K562 (cell line): ENCODE results near the gene ZKSCAN8. TPM values are rescaled to one million over a fixed set of nuclear protein-coding genes. Genes with fewer than 3 reads are reported as not detected.

ENCODE experiments used
- CBX5 ChIP-seq: IDR thresholded peaks from 2 replicates; pipeline ENCODE4 v1.6.1; 2014; ENCODE audit warnings: low read depth, borderline replicate concordance
- CREB5 ChIP-seq: fragments of 250-450 bp; sonication (Bioruptor Pico); IDR thresholded peaks from 2 replicates; pipeline ENCODE4 v1.5.0; 2020; ENCODE audit warnings: mild to moderate bottlenecking
- FIP1L1 ChIP-seq: fragments of 200-400 bp; formaldehyde crosslinking; IDR thresholded peaks from 2 replicates; pipeline ENCODE4 v1.6.1; 2018; ENCODE audit warnings: mild to moderate bottlenecking, low read depth, low read length; ENCODE audit not compliant: poor library complexity, severe bottlenecking
- HDAC2 ChIP-seq: fragments of 450-650 bp; IDR thresholded peaks from 2 replicates; pipeline ENCODE4 v1.6.1; 2016; ENCODE audit warnings: mild to moderate bottlenecking
- HEY1 ChIP-seq: fragments of 250-450 bp; sonication (Bioruptor Pico); IDR thresholded peaks from 2 replicates; pipeline ENCODE4 v1.5.0; 2020; ENCODE audit warnings: mild to moderate bottlenecking, moderate library complexity, borderline replicate concordance
- L3MBTL2 ChIP-seq: fragments of 450-650 bp; IDR thresholded peaks from 2 replicates; pipeline ENCODE4 v1.6.1; 2016; ENCODE audit warnings: mild to moderate bottlenecking, moderate library complexity
- MBD2 ChIP-seq: sonication (generic); IDR thresholded peaks from 2 replicates; pipeline ENCODE4 v1.6.1; 2016; ENCODE audit warnings: low read depth, borderline replicate concordance
- NFATC3 ChIP-seq: fragments of 450-650 bp; IDR thresholded peaks from 2 replicates; pipeline ENCODE4 v1.6.1; 2017; ENCODE audit warnings: mild to moderate bottlenecking
- NR2C1 ChIP-seq, 2 experiments: fragments of 450-650 bp; IDR thresholded peaks; 2 replicates each; pipeline ENCODE4 v1.6.1; 2017; ENCODE audit warnings: mild to moderate bottlenecking in 2 of 2, antibody characterized with exemption in 1 of 2, inconsistent platforms in 1 of 2, missing compliant biosample characterization in 1 of 2, missing genetic modification characterization in 1 of 2
- NR4A1 ChIP-seq, 2 experiments: fragments of 250-450 bp in 1 of 2; fragments of 450-650 bp in 1 of 2; sonication (Bioruptor Pico) in 1 of 2; IDR thresholded peaks; 2 replicates each; pipeline versions ENCODE4 v1.4.0 to v1.6.1; 2016 to 2020; ENCODE audit warnings: mild to moderate bottlenecking in 2 of 2, missing compliant biosample characterization in 1 of 2, missing genetic modification characterization in 1 of 2, moderate library complexity in 1 of 2
- RBBP5 ChIP-seq: fragments of 200-600 bp; sonication (generic); IDR thresholded peaks from 2 replicates; pipeline ENCODE4 v1.6.1; 2012; ENCODE audit warnings: borderline replicate concordance, mild to moderate bottlenecking, low read length, control low read depth, inconsistent platforms; ENCODE audit not compliant: insufficient read depth, poor library complexity, severe bottlenecking
- RBM22 ChIP-seq: fragments of 200-400 bp; formaldehyde crosslinking; IDR thresholded peaks from 2 replicates; pipeline ENCODE4 v1.6.1; 2018; ENCODE audit warnings: low read length, low read depth; ENCODE audit not compliant: poor library complexity, severe bottlenecking
- SAP30 ChIP-seq: fragments of 200-600 bp; sonication (generic); IDR thresholded peaks from 2 replicates; pipeline ENCODE4 v1.6.1; 2012; ENCODE audit warnings: borderline replicate concordance, low read depth, mild to moderate bottlenecking, moderate library complexity, low read length, control low read depth, inconsistent platforms; ENCODE audit not compliant: insufficient read depth, poor library complexity, severe bottlenecking
- ZBTB26 ChIP-seq: fragments of 450-650 bp; formaldehyde crosslinking; IDR thresholded peaks from 2 replicates; pipeline ENCODE4 v1.4.0; 2022; ENCODE audit warnings: missing genetic modification characterization
- ZNF280B ChIP-seq: fragments of 250-450 bp; sonication (Bioruptor Pico); IDR thresholded peaks from 2 replicates; pipeline ENCODE4 v1.5.1; 2021; ENCODE audit warnings: mild to moderate bottlenecking
- ZNF707 ChIP-seq: fragments of 250-450 bp; sonication (Bioruptor Pico); conservative IDR thresholded peaks from 2 replicates; pipeline ENCODE4 v1.8.0; 2022; ENCODE audit warnings: inconsistent platforms, mild to moderate bottlenecking, moderate library complexity
- polyA plus RNA-seq, 8 experiments: library from polyadenylated mRNA; depleted of rRNA in 4 of 8; stranded (reverse) in 5 of 8; unstranded in 3 of 8; fragments of >200 nt; fragmentation: Nextera tagmentation in 2 of 8; fragmentation: Illumina TruSeq in 1 of 8; extraction: Ambion mirVana in 2 of 8; extraction: Trizol in 1 of 8; gene quantifications; 2 replicates each; pipeline versions ENCODE4 v1.2.1 to v1.2.3, GENCODE V29; 2011 to 2014; ENCODE audit warnings: inconsistent platforms in 1 of 8, missing spikeins in 1 of 8
- total RNA-seq, 7 experiments: library from RNA; depleted of rRNA in 6 of 7; stranded (reverse); fragments of >200 nt in 6 of 7; fragmentation: Illumina TruSeq in 2 of 7; extraction: Trizol in 2 of 7; gene quantifications; 2 replicates each; pipeline versions ENCODE4 v1.2.1 to v1.2.3, GENCODE V29; 2011 to 2021; ENCODE audit warnings: low replicate concordance in 1 of 7

Gene ZKSCAN8
- total and polyA plus RNA-seq, 9 of the 15 experiments (the other 6 are each of a cell fraction or from before 2014, with no cell fraction given): 3.3 to 37.7 (median 21.7) TPM

- TF ChIP-seq RBBP5 (peak; percentile 73), HEY1 (CRISPR knock-in tag) (no peak), FIP1L1 (peak; percentile 49), L3MBTL2 (peak; percentile 85), NFATC3 (peak; percentile 56; the same call in 1 of the 2 replicates), ZNF707 (CRISPR knock-in tag) (0 out of 2 replicates have a peak, but pooled peaks have one; percentile 11), RBM22 (peak; percentile 68), NR4A1 (CRISPR knock-in tag; IDR thresholded peaks at IDR 0.05) (peak; percentile 45; the same call in 1 of the 2 replicates), NR4A1 (tag; IDR thresholded peaks at IDR 0.05) (peak; percentile 84; the same call in 1 of the 2 replicates), NR2C1 (IDR thresholded peaks at IDR 0.05) (no peak), NR2C1 (tag; IDR thresholded peaks at IDR 0.05) (no peak; the same call in none of the 2 replicates), CBX5 (peak; percentile 44; the same call in 1 of the 2 replicates), ZNF280B (no peak), CREB5 (CRISPR knock-in tag) (0 out of 2 replicates have a peak, but pooled peaks have one; percentile 15), SAP30 (peak; percentile 12), HDAC2 (peak; percentile 53; the same call in 1 of the 2 replicates), ZBTB26 (CRISPR knock-in tag) (peak; percentile 69; the same call in 1 of the 2 replicates), MBD2 (peak; percentile 65)
Measured at GRCh38 chr6:28104392-28105244, 37.1 kb upstream of the ZKSCAN8 start (continued).
